ENCODE results near the gene USE1. TPM values are rescaled to one million over a fixed set of nuclear protein-coding genes. Genes with fewer than 3 reads are reported as not detected.

Gene USE1
- total and polyA plus RNA-seq, 2 experiments from 2014 or later = 15.5 to 19.4 TPM

DNA sequence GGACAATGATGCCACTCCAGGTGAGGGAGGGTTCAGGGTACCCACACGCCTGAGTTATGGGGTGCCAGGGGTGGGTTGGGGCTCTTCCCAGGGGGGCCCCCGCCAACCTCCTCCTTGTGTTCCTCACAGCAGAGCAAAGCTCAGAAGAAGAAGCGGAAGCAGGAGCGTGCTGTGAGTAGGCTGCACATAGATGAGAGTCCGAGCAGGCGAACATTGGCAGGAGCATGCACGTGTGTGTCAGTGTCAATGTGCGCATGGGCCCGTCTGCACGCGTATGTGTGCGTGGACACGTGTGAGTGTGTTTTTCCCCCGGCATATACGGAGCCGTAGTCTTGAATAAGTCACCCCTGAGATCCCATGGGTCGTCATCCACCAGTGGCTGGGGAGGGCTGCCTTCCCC lies 12.4 kb upstream of the USE1 start:
- Mint-ChIP-seq H3K27ac (no peak overlapping the region), H3K4me1 (no peaks in the 10 kb centered on the region), H3K27me3 (ENCODE audit: insufficient read depth, low read depth, poor library complexity) (peaks cover 13% of the 10 kb centered on the region), H3K36me3 (ENCODE audit: low read depth) (peaks cover 62% of the 10 kb centered on the region), H3K9me3 (no peaks in the 10 kb centered on the region; the same call in 1 of the 3 replicates), H3K4me3 (no peak overlapping the region)
- no peak overlapping the region for H3K4me2 ChIP-seq
- ATAC-seq (no peak), DNase-seq (ENCODE audit: low spot score) (no peak)
- H3K4me3 ChIP-seq = no peak overlapping the region
- H4K20me1 ChIP-seq (replicated peaks; ENCODE audit: insufficient read depth) = 0 out of 2 replicates have a peak, but pooled peaks cover 3% of the 10 kb centered on the region
- no peaks in the 10 kb centered on the region for H3K9me2 ChIP-seq (ENCODE audit: insufficient read depth)
- no peaks in the 10 kb centered on the region for H3K27me3 ChIP-seq (ENCODE audit: insufficient read depth)
- H3F3A ChIP-seq (replicated peaks; ENCODE audit: low read depth) = no peaks in the 10 kb centered on the region
- H3K4me1 ChIP-seq (ENCODE audit: insufficient read depth) = no peaks in the 10 kb centered on the region
- no peak for TF ChIP-seq EZH2 (IDR thresholded peaks at IDR 0.05; ENCODE audit: low read depth, unreplicated experiment)
- TF ChIP-seq STAT1 (IDR thresholded peaks at IDR 0.05; ENCODE audit: unreplicated experiment) = no peak
- TF ChIP-seq, protein P1, sequence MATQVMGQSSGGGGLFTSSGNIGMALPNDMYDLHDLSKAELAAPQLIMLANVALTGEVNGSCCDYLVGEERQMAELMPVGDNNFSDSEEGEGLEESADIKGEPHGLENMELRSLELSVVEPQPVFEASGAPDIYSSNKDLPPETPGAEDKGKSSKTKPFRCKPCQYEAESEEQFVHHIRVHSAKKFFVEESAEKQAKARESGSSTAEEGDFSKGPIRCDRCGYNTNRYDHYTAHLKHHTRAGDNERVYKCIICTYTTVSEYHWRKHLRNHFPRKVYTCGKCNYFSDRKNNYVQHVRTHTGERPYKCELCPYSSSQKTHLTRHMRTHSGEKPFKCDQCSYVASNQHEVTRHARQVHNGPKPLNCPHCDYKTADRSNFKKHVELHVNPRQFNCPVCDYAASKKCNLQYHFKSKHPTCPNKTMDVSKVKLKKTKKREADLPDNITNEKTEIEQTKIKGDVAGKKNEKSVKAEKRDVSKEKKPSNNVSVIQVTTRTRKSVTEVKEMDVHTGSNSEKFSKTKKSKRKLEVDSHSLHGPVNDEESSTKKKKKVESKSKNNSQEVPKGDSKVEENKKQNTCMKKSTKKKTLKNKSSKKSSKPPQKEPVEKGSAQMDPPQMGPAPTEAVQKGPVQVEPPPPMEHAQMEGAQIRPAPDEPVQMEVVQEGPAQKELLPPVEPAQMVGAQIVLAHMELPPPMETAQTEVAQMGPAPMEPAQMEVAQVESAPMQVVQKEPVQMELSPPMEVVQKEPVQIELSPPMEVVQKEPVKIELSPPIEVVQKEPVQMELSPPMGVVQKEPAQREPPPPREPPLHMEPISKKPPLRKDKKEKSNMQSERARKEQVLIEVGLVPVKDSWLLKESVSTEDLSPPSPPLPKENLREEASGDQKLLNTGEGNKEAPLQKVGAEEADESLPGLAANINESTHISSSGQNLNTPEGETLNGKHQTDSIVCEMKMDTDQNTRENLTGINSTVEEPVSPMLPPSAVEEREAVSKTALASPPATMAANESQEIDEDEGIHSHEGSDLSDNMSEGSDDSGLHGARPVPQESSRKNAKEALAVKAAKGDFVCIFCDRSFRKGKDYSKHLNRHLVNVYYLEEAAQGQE (IDR thresholded peaks at IDR 0.05; ENCODE audit: unreplicated experiment) = no peak
- TF ChIP-seq CREB1 (CRISPR knock-in tag; IDR thresholded peaks at IDR 0.05; ENCODE audit: low read depth) = no peak
- TF ChIP-seq ZNF331 (CRISPR knock-in tag; IDR thresholded peaks at IDR 0.05; ENCODE audit: low read depth) = no peak
- TF ChIP-seq ZNF114 (CRISPR knock-in tag; IDR thresholded peaks at IDR 0.05) = no peak
- TF ChIP-seq ETS1 (IDR thresholded peaks at IDR 0.05) = no peak
- TF ChIP-seq JUNB (IDR thresholded peaks at IDR 0.05; ENCODE audit: unreplicated experiment) = no peak
- TF ChIP-seq, protein P2, sequence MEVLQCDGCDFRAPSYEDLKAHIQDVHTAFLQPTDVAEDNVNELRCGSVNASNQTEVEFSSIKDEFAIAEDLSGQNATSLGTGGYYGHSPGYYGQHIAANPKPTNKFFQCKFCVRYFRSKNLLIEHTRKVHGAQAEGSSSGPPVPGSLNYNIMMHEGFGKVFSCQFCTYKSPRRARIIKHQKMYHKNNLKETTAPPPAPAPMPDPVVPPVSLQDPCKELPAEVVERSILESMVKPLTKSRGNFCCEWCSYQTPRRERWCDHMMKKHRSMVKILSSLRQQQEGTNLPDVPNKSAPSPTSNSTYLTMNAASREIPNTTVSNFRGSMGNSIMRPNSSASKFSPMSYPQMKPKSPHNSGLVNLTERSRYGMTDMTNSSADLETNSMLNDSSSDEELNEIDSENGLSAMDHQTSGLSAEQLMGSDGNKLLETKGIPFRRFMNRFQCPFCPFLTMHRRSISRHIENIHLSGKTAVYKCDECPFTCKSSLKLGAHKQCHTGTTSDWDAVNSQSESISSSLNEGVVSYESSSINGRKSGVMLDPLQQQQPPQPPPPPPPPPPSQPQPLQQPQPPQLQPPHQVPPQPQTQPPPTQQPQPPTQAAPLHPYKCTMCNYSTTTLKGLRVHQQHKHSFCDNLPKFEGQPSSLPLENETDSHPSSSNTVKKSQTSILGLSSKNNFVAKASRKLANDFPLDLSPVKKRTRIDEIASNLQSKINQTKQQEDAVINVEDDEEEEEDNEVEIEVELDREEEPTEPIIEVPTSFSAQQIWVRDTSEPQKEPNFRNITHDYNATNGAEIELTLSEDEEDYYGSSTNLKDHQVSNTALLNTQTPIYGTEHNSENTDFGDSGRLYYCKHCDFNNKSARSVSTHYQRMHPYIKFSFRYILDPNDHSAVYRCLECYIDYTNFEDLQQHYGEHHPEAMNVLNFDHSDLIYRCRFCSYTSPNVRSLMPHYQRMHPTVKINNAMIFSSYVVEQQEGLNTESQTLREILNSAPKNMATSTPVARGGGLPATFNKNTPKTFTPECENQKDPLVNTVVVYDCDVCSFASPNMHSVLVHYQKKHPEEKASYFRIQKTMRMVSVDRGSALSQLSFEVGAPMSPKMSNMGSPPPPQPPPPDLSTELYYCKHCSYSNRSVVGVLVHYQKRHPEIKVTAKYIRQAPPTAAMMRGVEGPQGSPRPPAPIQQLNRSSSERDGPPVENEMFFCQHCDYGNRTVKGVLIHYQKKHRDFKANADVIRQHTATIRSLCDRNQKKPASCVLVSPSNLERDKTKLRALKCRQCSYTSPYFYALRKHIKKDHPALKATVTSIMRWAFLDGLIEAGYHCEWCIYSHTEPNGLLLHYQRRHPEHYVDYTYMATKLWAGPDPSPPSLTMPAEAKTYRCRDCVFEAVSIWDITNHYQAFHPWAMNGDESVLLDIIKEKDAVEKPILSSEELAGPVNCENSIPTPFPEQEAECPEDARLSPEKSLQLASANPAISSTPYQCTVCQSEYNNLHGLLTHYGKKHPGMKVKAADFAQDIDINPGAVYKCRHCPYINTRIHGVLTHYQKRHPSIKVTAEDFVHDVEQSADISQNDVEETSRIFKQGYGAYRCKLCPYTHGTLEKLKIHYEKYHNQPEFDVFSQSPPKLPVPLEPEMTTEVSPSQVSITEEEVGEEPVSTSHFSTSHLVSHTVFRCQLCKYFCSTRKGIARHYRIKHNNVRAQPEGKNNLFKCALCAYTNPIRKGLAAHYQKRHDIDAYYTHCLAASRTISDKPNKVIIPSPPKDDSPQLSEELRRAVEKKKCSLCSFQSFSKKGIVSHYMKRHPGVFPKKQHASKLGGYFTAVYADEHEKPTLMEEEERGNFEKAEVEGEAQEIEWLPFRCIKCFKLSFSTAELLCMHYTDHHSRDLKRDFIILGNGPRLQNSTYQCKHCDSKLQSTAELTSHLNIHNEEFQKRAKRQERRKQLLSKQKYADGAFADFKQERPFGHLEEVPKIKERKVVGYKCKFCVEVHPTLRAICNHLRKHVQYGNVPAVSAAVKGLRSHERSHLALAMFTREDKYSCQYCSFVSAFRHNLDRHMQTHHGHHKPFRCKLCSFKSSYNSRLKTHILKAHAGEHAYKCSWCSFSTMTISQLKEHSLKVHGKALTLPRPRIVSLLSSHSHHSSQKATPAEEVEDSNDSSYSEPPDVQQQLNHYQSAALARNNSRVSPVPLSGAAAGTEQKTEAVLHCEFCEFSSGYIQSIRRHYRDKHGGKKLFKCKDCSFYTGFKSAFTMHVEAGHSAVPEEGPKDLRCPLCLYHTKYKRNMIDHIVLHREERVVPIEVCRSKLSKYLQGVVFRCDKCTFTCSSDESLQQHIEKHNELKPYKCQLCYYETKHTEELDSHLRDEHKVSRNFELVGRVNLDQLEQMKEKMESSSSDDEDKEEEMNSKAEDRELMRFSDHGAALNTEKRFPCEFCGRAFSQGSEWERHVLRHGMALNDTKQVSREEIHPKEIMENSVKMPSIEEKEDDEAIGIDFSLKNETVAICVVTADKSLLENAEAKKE (CRISPR knock-in tag; IDR thresholded peaks at IDR 0.05) = no peak
- TF ChIP-seq, protein P3, sequence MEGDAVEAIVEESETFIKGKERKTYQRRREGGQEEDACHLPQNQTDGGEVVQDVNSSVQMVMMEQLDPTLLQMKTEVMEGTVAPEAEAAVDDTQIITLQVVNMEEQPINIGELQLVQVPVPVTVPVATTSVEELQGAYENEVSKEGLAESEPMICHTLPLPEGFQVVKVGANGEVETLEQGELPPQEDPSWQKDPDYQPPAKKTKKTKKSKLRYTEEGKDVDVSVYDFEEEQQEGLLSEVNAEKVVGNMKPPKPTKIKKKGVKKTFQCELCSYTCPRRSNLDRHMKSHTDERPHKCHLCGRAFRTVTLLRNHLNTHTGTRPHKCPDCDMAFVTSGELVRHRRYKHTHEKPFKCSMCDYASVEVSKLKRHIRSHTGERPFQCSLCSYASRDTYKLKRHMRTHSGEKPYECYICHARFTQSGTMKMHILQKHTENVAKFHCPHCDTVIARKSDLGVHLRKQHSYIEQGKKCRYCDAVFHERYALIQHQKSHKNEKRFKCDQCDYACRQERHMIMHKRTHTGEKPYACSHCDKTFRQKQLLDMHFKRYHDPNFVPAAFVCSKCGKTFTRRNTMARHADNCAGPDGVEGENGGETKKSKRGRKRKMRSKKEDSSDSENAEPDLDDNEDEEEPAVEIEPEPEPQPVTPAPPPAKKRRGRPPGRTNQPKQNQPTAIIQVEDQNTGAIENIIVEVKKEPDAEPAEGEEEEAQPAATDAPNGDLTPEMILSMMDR (conservative IDR thresholded peaks at IDR 0.05; ENCODE audit: low read depth in 2 of 2) = no peak
- TF ChIP-seq POLR2AphosphoS5 (IDR thresholded peaks at IDR 0.05; ENCODE audit: low read depth) = no peak
- no peak for TF ChIP-seq NANOG (IDR thresholded peaks at IDR 0.05; ENCODE audit: borderline replicate concordance)
- no peak overlapping the region for H3K27ac ChIP-seq (ENCODE audit: low read depth)
- no peaks in the 10 kb centered on the region for H3K79me2 ChIP-seq (replicated peaks; ENCODE audit: insufficient read depth)
- H2AFZ ChIP-seq = no peak overlapping the region
- 0 out of 2 replicates have a peak, but pooled peaks cover 3% of the 10 kb centered on the region for H3K36me3 ChIP-seq (ENCODE audit: insufficient read depth)

Data from GM23338 (cell line).